Sigmoid colon (tissue), 4 donors: Measurements from ENCODE around the gene ERGIC1.
A peak's percentile ranks its signal among the peaks of the same experiment; 100 is the strongest.

Experiments
- CTCF ChIP-seq, 4 experiments: fragments of 450-650 bp in 3 of 4; fragments of 200-600 bp in 1 of 4; IDR thresholded peaks; one replicate each; pipeline ENCODE4 v1.5.1; 2016 to 2019; ENCODE audit warnings: antibody characterized with exemption in 4 of 4, mild to moderate bottlenecking in 3 of 4, moderate library complexity in 2 of 4
- POLR2A ChIP-seq, 2 donors: fragments of 450-650 bp; IDR thresholded peaks; one replicate each; pipeline ENCODE4 v1.6.1; 2016; ENCODE audit warnings: antibody characterized with exemption in 2 of 2, mild to moderate bottlenecking in 2 of 2, moderate library complexity in 2 of 2
- POLR2AphosphoS5 ChIP-seq, 4 donors: sonication (generic); formaldehyde crosslinking; IDR thresholded peaks; one replicate each; pipeline ENCODE4 v1.6.1; 2017; ENCODE audit warnings: antibody characterized with exemption in 4 of 4

- TF ChIP-seq CTCF (IDR thresholded peaks at IDR 0.05) (no peak), POLR2A (IDR thresholded peaks at IDR 0.05) (peak in 1 of 2 donors; percentile 43), POLR2AphosphoS5 (IDR thresholded peaks at IDR 0.05) (peak; percentile 54 to 84 (median 74))
Measured at GRCh38 chr5:172886974-172887501, 53.0 kb downstream of the ERGIC1 start.
